Stimulated activated naive CD8-positive, alpha-beta T cell treated with anti-CD3 and anti-CD28 coated beads, Interleukin-15, amount 100 ng/mL, for 72 hours (primary cell): ENCODE measurements around the gene PPP4R2.
"Not testable (repeated sequence)": the region's sequence is repeated elsewhere in the genome, so short reads cannot be mapped to it uniquely, and the experiment has no call there.

Experiments used
- ATAC-seq: fragments of 150-1000 bp; cut with Tn5 transposase; 2 replicates; pipeline ENCODE4 v1.10.0; 2021; ENCODE audit warnings: mild to moderate bottlenecking, moderate library complexity
- DNase-seq, 2 donors: peaks; one replicate each; pipeline ENCODE4 v3.0.0; 2021 to 2022
- H3K27ac Mint-ChIP-seq, 2 donors: one replicate each; pipeline ENCODE4 v1.8.0; 2022; ENCODE audit warnings: mild to moderate bottlenecking in 2 of 2, mixed read lengths in 2 of 2, moderate library complexity in 2 of 2
- H3K27me3 Mint-ChIP-seq: one replicate; pipeline ENCODE4 v1.8.0; 2022; ENCODE audit warnings: mixed read lengths
- H3K4me1 Mint-ChIP-seq: one replicate; pipeline ENCODE4 v1.8.0; 2022; ENCODE audit warnings: mild to moderate bottlenecking, mixed read lengths
- H3K4me3 Mint-ChIP-seq, 2 donors: one replicate each; pipeline ENCODE4 v1.8.0; 2022; ENCODE audit warnings: mild to moderate bottlenecking in 2 of 2, mixed read lengths in 2 of 2, moderate library complexity in 1 of 2
- H3K9me3 Mint-ChIP-seq, 2 donors: one replicate each; pipeline ENCODE4 v1.8.0; 2022; ENCODE audit warnings: mixed read lengths in 2 of 2

The PPP4R2 gene

DNA sequence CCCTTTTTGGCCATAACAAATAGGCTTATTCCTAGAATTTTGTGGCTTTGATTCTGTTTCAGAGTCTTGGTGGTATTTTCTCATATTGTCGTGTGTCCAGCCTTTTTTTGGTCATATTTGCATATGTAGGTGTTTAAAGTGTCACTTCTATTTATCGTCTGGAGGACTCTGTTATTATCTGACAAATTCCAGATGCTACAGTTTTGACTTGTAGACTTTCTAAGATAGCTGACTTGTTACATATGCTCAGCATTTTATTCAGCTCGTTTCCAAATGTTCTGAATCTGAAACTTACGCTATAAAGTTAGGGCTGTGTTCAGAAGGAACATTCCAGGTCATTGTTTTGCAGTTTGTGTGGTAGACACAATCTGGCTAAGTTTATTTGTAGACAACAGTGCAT is 1.9 kb downstream of the PPP4R2 start:
- peak overlapping the region; percentile 68 to 79 for H3K4me3 Mint-ChIP-seq
- DNase-seq: no peak
- no peaks in the 10 kb centered on the region for H3K27me3 Mint-ChIP-seq
- peak overlapping the region; percentile 34 to 40 for H3K27ac Mint-ChIP-seq
- H3K9me3 Mint-ChIP-seq: no peaks in the 10 kb centered on the region
- H3K4me1 Mint-ChIP-seq: peaks cover 52% of the 10 kb centered on the region
- ATAC-seq: no peak

DNA sequence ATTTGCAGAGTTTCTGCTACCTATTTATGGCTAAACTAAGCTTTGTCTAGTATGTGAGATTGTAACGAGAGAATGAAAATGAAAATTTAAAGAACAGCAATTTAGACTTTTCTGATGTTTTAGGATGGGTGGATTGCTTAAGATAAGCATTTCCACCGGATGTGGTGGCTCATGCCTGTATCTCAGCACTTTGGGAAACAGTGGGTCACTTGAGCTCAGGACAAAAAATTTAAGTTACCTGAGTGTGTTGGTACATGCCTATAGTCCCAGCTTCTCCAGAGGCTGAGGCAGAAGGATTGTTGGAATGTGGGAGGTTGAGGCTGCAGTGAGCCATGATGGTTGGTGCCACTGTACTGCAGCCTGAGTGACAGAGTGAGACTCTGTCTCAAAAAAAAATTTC is 3.3 kb downstream of the PPP4R2 start:
- H3K4me1 Mint-ChIP-seq: peaks cover 67% of the 10 kb centered on the region
- ATAC-seq: no peak

DNA sequence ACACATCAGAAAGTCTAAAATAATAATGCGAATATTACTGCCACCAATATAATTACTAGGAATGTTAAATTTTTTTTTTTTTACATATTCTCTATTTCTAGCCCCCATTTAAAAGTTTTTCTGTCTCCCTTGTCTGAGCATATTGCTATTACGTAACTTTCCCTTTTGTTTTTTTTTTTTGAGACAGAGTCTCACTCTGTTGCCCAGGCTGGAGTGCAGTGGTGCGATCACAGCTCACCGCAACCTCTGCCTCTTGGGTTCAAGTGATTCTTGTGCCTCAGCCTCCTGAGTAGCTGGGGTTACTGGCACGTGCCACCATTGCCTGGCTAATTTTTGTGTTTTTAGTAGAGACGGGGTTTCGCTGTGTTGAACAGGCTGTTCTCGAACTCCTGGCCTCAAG is 6.4 kb downstream of the PPP4R2 start:
- not testable (repeated sequence) for ATAC-seq, H3K9me3 Mint-ChIP-seq, DNase-seq, H3K27me3 Mint-ChIP-seq
- Mint-ChIP-seq H3K27ac (peak overlapping the region in 1 of 2 donors; percentile 80), H3K4me3 (peak overlapping the region in 1 of 2 donors; percentile 22), H3K4me1 (peaks cover 83% of the 10 kb centered on the region)

More for the DNA sequence above, 3.3 kb downstream of the PPP4R2 start:
- no peak for DNase-seq
- Mint-ChIP-seq H3K4me3 (peak overlapping the region; percentile 79 to 80), H3K27me3 (no peaks in the 10 kb centered on the region), H3K9me3 (no peaks in the 10 kb centered on the region), H3K27ac (peak overlapping the region; percentile 42 to 77)

DNA sequence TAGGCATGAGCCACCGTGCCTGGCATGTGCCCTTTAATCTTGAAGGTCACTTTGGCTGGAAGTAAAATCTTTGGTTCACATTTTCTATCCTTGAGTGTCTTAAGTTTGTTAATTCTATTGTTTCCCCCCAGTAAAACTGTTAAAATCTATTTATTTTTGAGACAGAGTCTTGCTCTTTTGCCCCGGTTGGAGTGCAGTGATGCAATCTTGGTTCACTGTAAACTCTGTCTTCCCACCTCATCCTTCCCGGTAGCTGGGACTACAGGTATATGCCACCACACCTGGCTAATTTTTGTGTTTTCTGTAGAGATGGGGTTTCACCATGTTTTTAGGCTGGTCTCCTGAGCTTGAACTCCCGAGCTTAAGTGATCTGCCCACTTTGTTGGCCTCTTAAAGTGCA is 7.7 kb downstream of the PPP4R2 start:
- no peak for DNase-seq
- ATAC-seq: no peak
- H3K4me3 Mint-ChIP-seq: peak overlapping the region in 1 of 2 donors; percentile 19
- peak overlapping the region; percentile 68 to 91 for H3K27ac Mint-ChIP-seq
- H3K4me1 Mint-ChIP-seq: peaks cover 86% of the 10 kb centered on the region
- H3K27me3 Mint-ChIP-seq: no peaks in the 10 kb centered on the region
- H3K9me3 Mint-ChIP-seq: no peaks in the 10 kb centered on the region

DNA sequence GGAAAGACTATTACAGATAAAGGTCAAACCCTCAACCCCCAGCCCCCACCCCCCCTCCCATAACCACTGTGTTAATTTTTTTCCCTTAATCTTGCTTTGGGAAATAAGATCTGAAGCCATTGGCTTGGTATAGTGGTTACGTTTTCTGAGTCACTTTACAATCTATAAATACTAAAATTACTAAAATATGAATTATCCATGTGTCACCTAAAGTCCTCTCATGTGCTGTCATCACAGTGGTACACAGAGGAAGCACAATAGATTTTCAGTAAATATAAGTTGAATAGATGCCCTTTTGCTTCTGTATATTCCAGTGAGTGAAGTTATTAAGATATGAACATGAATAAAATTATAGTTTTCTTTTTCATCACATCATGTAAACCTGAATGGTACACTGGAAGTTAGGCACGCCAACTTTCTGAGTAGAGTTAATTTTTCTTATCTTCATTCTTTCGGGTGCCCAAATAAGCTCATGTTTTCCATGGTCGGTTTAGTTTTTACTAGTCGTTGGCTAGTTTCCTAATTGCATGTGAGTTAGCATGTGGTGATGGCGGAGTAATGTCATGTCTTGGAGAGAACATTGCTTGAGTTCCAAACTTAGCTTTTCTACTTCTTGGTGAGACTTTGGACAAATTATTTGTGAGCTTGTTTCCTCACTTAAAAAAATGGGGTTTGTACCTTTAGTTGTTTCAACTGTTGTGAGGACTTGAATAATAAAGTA is 11.5 kb downstream of the PPP4R2 start:
- DNase-seq: no peak
- Mint-ChIP-seq H3K4me3 (peak overlapping the region; percentile 0 to 6), H3K27ac (peak overlapping the region in 1 of 2 donors; percentile 53), H3K9me3 (no peaks in the 10 kb centered on the region), H3K4me1 (peaks cover 96% of the 10 kb centered on the region), H3K27me3 (no peaks in the 10 kb centered on the region)
- ATAC-seq: peak; percentile 74

DNA sequence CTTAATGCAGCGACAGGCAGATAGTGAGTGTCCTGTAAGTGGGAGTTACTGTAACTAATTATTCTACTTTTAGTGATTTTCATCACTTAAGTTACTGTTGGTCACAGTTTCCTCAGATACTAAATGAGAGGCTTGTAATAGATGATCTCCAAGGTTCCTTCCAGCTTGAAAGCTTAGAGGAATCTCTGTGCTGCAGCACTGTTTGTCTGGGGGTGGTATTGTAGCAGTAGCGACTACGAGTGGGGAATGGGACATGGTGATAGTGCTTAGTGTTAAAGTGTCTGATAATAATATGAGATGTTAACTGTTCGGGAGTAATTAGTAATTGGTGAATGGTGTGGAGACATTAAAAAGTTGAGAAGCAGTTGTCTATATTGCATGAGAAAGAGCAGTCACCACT is 12.4 kb downstream of the PPP4R2 start:
- no peak overlapping the region for H3K4me3 Mint-ChIP-seq
- no peaks in the 10 kb centered on the region for H3K27me3 Mint-ChIP-seq
- no peak for ATAC-seq
- H3K9me3 Mint-ChIP-seq: no peaks in the 10 kb centered on the region
- no peak for DNase-seq
- peaks cover 89% of the 10 kb centered on the region for H3K4me1 Mint-ChIP-seq
- H3K27ac Mint-ChIP-seq: peak overlapping the region; percentile 14 to 48

DNA sequence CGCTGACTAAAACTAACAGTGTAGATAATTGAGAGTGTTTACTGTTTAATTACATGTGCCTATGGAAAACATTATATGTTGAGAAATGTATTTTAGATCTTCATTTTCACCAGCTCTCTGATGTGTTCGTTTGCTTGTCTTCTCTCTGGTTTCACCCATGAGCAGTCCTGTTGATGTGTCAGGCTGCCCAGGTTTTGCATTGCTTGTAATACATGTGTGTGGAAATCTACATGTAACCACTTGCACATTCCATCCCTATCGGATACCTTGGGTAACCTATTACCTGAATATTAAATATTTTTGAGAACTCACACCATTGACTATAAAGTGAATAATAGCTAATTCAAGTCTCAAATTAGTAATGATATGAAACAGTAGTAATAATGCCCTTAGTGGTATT is 13.1 kb downstream of the PPP4R2 start:
- DNase-seq (no peak), ATAC-seq (no peak)
- Mint-ChIP-seq H3K4me3 (no peak overlapping the region), H3K4me1 (peaks cover 81% of the 10 kb centered on the region), H3K27ac (no peak overlapping the region), H3K9me3 (no peaks in the 10 kb centered on the region), H3K27me3 (no peaks in the 10 kb centered on the region)

DNA sequence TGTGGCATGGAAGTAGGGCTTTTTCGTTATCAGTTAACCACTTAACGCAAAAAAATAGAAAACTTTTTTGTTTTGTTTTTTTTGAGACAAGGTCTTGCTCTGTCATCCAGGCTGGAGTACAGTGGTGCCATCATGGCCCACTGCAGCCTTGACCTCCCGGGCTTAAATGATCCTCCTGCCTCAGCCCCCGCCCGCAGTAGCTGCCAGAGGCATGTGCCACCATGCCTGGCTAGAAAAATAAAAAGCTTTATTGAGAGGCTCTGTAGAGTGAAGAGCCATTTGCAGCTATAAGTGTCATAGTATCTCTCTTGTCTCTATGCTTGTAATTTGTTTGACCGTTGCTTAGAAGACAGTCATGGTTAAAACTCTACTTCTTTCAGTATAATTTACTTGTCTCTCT is 13.5 kb downstream of the PPP4R2 start:
- Mint-ChIP-seq H3K4me3 (no peak overlapping the region), H3K27ac (no peak overlapping the region)
- ATAC-seq: no peak

DNA sequence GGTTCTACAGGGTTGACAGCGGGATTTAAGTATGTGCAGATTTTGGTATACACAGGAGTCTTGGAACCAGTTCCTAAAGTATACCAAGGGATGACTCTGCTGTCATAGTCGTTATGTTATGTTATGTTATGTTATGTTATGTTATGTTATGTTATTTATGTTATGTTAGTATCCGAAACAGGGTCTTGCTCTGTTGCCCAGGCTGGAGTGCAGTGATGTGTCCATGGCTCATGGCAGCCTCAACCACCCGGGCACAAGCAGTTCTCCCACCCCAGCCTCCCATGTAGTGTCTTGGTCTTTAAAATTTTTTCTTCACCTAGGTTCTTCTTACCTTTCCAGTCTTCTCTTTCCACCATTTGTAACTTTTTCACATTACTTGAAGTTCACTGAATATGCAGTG is 21.7 kb downstream of the PPP4R2 start:
- no peaks in the 10 kb centered on the region for H3K9me3 Mint-ChIP-seq
- H3K27me3 Mint-ChIP-seq: no peaks in the 10 kb centered on the region
- no peak overlapping the region for H3K4me3 Mint-ChIP-seq
- ATAC-seq (no peak), DNase-seq (no peak)
- H3K27ac Mint-ChIP-seq: peak overlapping the region in 1 of 2 donors; percentile 1
- peaks cover 63% of the 10 kb centered on the region for H3K4me1 Mint-ChIP-seq

More for the DNA sequence above, 13.5 kb downstream of the PPP4R2 start:
- no peak for DNase-seq
- no peaks in the 10 kb centered on the region for H3K9me3 Mint-ChIP-seq
- H3K27me3 Mint-ChIP-seq: no peaks in the 10 kb centered on the region
- H3K4me1 Mint-ChIP-seq: peaks cover 77% of the 10 kb centered on the region

DNA sequence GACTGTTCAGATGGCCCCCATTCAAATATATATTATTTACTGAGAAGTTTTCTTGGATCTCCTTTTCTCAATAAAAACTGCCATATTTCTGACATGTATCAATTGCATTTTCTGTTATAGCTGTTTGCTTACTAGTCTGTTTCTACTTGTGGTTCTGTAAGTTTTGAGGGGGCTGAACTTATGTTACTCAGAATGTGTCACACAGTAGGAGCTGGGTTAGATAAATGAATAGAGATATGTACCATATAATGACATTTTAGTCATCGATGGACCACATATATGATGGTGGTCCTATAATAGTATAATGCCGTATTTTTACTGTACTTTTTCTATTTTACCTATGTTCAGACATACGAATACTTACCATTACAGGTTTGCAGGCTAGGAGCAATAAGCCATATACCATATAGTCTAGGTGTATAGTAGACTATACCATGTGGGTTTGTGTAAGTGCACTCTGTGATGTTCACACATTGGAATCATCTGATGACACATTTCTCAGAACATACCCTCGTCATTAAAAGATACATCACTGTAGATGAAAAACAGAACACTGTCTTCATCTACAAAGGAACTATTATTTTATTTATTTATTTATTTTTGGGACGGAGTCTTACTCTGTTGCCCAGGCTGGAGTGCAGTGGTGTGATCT is 22.3 kb downstream of the PPP4R2 start:
- H3K9me3 Mint-ChIP-seq: no peaks in the 10 kb centered on the region
- peak; percentile 74 for ATAC-seq
- H3K4me1 Mint-ChIP-seq: peaks cover 63% of the 10 kb centered on the region
- peak overlapping the region in 1 of 2 donors; percentile 1 for H3K27ac Mint-ChIP-seq
- DNase-seq: no peak
- no peaks in the 10 kb centered on the region for H3K27me3 Mint-ChIP-seq
- H3K4me3 Mint-ChIP-seq: no peak overlapping the region

DNA sequence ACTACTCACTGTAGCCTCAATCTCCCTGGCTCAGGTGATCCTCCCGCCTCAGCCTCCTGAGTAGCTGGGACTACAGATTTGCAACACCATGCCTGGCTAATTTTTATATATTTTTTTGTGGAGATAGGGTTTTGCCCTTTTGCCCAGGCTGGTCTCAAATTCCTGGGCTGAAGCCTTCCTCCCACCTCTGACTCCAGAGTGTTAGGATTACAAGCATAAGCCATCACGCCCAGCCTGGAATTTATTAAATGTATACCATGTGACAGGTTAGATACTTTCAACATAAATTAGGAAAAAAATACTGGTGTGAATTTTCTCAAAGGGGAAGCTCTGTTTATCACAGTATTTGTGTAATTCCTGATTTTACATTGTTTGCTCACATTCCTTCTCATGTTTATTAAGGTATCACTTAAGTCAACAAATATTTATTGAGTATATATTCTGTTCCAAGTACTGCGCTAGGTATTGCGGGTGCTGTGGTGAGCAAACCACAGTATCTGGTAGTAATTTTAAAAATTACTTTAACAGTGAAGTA is 24.8 kb downstream of the PPP4R2 start:
- DNase-seq (no peak), ATAC-seq (no peak)
- H3K9me3 Mint-ChIP-seq: no peaks in the 10 kb centered on the region
- H3K4me3 Mint-ChIP-seq: no peak overlapping the region
- H3K4me1 Mint-ChIP-seq: peaks cover 68% of the 10 kb centered on the region
- H3K27ac Mint-ChIP-seq: no peak overlapping the region
- no peaks in the 10 kb centered on the region for H3K27me3 Mint-ChIP-seq

DNA sequence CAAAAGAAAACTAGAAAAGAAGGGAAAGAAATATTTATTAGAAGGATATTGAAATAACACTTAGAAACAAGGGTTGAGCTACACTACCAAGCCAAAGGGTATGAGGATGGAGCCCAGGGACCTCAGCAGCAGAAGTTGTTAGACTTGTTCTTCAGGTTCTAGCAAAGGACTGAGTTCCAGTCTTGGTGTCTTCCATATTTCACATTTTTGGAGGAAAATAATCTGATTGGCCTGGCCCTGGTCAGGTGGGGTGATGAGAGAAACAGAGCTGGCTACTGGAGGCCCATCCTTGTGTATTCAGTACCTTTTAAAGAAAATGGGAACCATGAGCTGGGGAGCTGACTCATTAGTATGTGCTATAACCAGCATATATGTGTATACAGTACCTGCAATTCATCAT is 28.2 kb downstream of the PPP4R2 start:
- H3K4me1 Mint-ChIP-seq: peaks cover 69% of the 10 kb centered on the region
- H3K4me3 Mint-ChIP-seq: no peak overlapping the region
- H3K27ac Mint-ChIP-seq: no peak overlapping the region
- no peaks in the 10 kb centered on the region for H3K9me3 Mint-ChIP-seq
- H3K27me3 Mint-ChIP-seq: no peaks in the 10 kb centered on the region
- DNase-seq (no peak), ATAC-seq (no peak)

DNA sequence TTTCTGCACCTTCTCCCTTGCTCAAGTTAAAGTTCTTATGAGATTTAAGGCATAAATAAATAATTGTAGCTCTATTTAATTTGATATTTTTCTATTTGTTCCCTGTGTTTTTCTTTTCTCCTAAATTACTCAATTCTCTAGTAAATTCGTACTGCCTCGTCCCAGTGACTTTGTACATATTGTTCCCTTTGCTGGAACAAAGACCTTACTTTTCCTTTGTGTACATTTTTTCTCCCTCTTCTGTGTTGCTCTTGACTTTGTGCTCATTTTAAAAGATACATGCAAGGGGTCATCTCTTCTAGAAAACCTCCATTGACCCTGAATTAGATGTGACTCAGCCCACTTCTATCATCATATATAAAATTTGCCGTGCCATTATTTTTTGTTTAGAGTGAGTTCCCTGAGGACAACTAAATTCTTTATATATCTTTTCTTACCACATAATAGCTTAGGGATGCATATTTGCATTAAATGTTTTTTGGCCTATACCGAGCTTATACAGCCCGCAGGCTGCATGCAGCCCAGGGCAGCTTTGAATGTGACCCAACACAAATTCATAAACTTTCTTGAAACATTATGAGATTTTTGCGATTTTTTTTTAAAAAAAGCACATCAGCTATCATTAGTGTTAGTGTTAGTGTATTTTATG is 29.6 kb downstream of the PPP4R2 start:
- H3K9me3 Mint-ChIP-seq: no peaks in the 10 kb centered on the region
- no peaks in the 10 kb centered on the region for H3K27me3 Mint-ChIP-seq
- ATAC-seq (no peak), DNase-seq (no peak)
- H3K4me3 Mint-ChIP-seq: no peak overlapping the region
- H3K27ac Mint-ChIP-seq: no peak overlapping the region
- H3K4me1 Mint-ChIP-seq: peaks cover 69% of the 10 kb centered on the region

DNA sequence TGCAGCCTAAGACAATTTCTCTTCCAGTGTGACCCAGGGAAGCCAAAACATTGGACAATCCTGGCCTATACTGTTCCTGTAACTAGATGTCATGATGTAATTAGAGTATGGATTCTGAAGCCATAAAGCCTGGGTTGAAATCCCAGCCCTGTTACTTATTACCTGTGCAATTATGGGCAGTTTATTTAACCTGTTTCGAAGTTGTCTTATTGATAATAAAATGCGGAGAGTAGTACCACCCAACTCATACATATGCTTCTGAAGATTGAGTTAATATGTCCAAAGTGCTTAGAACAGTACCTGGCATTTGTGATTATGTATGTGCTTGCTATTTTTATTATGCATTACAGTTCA is 30.1 kb downstream of the PPP4R2 start:
- no peaks in the 10 kb centered on the region for H3K27me3 Mint-ChIP-seq
- H3K4me3 Mint-ChIP-seq: no peak overlapping the region
- no peaks in the 10 kb centered on the region for H3K9me3 Mint-ChIP-seq
- ATAC-seq (no peak), DNase-seq (no peak)
- peaks cover 70% of the 10 kb centered on the region for H3K4me1 Mint-ChIP-seq
- H3K27ac Mint-ChIP-seq: no peak overlapping the region

DNA sequence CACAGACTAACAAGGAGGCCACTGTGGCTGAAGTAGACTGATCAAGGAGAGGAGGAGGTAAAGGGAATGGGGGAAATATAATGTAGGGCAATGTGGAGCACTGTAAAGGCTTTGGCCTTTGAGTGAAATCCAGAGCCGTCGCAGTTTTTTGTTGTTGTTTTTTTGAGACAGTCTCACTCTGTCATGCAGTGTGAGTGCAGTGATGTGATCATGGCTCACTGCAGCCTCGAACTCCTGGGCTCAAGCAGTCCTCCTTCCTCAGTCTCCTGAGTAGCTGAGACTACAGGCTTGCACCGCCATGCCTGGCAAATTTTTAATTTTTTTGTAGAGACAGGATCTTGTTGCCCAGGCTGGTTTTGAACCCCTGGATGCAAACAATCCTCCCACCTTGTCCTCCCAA is 32.2 kb downstream of the PPP4R2 start:
- DNase-seq (no peak), ATAC-seq (peak; percentile 40)
- Mint-ChIP-seq H3K27ac (peak overlapping the region; percentile 71 to 83), H3K27me3 (no peaks in the 10 kb centered on the region), H3K9me3 (no peaks in the 10 kb centered on the region), H3K4me1 (peaks cover 75% of the 10 kb centered on the region), H3K4me3 (peak overlapping the region in 1 of 2 donors; percentile 61)

DNA sequence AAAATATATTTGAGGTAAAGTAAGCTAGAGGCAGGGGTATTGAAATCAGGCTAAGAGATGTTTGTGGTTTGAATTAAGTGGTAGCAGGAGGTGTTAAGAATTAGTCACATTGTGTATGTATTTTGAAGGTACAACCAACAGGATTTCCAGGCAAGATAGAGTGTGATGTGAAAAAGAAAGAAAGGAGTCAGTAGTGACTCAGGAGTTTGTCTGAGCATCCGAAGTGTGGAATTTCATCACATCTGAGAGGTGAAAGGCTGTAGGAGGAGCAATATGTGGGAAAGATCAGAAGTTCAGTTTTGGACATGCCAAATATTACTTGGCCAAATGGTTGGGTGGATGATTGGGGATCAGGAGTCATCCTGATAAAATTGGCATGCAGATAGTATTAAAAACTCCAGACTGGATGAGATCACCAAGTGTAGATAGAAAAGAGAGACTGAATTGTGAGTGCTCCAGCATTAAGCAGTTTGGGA is 32.7 kb downstream of the PPP4R2 start:
- Mint-ChIP-seq H3K27ac (peak overlapping the region in 1 of 2 donors; percentile 66), H3K27me3 (no peaks in the 10 kb centered on the region), H3K4me1 (peaks cover 79% of the 10 kb centered on the region), H3K9me3 (no peaks in the 10 kb centered on the region), H3K4me3 (peak overlapping the region; percentile 17 to 61)
- peak in 1 of 2 donors; percentile 17 for DNase-seq
- ATAC-seq: peak; percentile 98
